T follicular helper cell (primary cell): ENCODE data around the gene PARN.

Experiments used
- DNase-seq: peaks from one replicate; pipeline ENCODE4 v3.0.0-alpha.2; 2020; ENCODE audit warnings: low read depth

Gene PARN

GRCh38 chr16:14529010-14529669 is 100.9 kb downstream of the PARN start:
- DNase-seq: peak; percentile 22

DNA sequence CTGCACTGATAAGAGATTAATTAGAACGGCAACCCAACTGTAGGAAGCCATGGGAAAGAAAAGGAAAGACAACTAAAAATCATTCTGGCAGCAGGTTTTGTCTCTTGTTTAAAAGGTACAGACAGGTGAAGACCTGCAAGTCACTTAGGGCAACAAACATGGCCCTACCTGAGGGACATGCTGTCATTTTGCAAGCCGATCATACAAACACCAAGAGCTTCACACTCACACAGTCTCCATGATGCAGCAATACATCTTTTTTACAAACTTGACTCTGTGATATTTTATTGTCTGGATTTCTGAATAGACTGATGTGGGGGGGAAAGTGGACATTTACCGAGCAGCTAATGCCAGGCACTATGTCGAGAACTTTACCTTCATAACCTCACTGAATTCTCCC is 101.8 kb downstream of the PARN start:
- DNase-seq: no peak

- no peak for DNase-seq
Observed at GRCh38 chr16:14527411-14528044, 102.5 kb downstream of the PARN start.

- no peak for DNase-seq
Observed at GRCh38 chr16:14525596-14525995, 104.5 kb downstream of the PARN start.

GRCh38 chr16:14524979-14525378 is 105.1 kb downstream of the PARN start:
- DNase-seq: no peak

- no peak for DNase-seq
Observed at GRCh38 chr16:14523632-14524031, 106.4 kb downstream of the PARN start.

- DNase-seq: no peak
Observed at GRCh38 chr16:14522671-14523070, 107.4 kb downstream of the PARN start.

GRCh38 chr16:14520753-14521152 is 109.3 kb downstream of the PARN start:
- DNase-seq: no peak

GRCh38 chr16:14514967-14515366 is 115.1 kb downstream of the PARN start:
- no peak for DNase-seq

DNA sequence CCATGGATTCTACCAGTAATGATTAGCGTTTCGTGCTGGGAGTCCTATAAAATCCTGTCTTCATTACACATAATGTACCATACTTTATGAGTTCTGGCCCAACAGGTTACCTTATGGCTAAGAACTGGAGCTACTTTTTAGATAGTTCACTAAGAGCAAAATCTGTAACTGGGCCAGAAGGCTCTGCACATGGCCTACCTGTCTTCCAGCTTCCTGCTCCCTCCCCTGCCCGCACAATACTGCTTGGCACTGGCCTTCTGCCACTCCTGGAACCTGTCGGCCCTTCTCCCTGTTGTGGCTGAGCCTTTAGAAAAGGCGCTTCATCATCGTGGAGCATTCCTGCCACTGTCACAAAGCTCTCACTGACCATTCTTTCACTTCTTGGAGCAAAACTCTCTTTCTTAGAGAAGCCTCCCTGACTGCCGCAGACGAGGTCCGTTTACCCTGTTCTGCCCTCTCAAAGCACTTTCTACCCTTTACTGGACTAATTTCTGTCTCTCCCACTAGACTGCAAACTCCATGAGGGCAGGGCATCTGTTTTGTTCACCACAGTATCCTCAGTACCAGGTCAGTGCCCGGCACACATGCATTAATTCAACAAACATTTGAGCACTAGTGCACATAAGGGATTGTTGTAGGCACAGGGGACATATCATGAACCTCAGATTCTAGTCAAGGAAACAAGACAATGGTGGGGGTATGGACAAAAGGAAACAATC is 116.5 kb downstream of the PARN start:
- DNase-seq: no peak

DNA sequence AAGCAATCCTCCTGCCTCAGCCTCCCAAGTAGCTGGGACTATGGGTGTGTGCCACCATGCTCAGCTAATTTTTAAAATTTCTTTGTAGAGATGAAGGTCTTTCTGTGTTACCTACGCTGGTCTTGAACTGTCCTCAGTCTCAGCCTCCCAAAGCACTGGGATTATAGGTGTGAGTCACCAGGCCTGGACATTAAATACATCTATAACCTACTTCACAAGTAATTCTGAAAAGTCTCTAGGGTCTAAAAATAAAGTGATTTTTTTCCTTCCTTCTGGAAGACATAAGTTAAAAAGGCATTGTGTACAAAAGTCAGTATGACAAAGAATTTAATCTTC is 118.3 kb downstream of the PARN start:
- no peak for DNase-seq

DNA sequence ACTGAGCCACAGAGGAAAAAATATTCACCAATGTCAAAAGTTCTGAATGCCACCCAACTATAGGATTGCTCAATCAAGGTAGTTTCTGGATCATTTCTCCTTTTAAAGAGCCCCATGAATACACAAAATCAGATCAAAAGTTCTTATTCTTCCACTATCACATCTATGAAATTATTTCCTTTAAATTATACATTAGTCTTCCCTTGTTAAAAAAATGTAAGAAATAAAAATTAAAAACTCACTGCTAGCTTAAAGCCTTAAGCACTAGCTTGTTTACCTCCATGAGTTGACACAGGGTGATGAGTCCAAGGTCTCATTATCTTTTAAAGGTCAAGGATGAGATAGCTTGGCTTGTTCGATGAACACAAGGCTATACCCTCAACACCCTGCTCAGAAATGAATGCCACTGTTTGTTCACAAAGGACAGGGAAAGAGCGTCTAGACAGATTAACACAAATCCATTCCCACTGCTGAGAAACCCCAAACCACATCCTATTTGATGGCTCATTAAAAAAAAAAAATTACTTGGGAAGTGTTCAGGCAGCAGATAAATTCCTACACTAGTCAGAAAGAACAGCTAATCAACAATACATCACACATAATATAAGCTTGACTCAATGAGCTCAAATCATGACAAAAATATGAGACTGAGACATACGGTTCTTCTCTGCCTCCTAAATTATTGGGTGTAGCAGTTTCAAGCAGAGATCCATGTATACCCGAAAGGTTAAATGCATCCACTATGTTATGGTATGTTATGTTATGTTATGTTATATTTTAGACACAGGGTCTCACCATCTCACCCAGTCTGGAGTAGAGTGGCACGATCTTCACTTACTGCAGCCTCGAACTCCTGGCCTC is 118.9 kb downstream of the PARN start:
- no peak for DNase-seq

GRCh38 chr16:14510581-14510938 is 119.5 kb downstream of the PARN start:
- DNase-seq: no peak

DNA sequence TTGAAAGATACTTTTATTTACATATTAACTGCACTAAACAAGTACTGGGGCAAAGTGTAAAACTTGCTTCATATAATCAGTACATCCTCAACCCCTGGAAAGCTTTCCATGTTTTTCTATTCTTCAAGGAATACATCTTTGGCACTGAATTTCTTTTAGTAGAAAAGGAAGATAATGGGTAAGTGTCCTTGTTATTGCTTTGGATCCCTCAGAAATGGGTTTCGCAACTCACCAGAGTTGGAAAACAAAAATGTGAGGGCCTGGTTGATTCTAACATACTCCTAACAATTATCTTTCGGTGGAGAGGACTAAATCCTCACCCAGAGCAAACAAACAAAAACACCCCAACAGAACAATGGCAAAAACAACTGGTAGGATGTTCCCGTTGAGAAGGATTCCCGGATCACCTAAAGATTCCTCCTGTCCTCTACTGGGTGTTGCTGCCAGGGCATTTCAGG is 120.4 kb downstream of the PARN start:
- DNase-seq: no peak

DNA sequence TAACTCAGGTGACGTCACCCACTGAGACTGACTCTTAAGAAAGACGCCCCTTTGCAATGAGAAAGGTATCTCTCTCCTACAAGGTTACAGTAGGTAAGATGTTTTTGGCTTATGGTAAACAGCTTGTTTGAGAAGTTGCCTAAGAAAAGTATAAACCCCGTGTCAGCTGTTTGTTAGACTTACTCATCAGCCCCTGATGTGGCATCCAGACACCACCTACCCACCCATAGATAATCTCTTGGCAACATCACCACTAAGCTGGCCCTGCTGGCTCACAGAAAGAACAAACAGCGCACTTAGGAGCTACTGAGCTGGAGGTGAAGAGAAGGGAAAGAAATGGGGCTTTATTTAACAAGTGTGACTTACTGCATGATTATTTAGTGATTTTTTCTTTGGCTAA is 121.0 kb downstream of the PARN start:
- DNase-seq: no peak

GRCh38 chr16:14505846-14506245 is 124.2 kb downstream of the PARN start:
- DNase-seq: no peak

DNA sequence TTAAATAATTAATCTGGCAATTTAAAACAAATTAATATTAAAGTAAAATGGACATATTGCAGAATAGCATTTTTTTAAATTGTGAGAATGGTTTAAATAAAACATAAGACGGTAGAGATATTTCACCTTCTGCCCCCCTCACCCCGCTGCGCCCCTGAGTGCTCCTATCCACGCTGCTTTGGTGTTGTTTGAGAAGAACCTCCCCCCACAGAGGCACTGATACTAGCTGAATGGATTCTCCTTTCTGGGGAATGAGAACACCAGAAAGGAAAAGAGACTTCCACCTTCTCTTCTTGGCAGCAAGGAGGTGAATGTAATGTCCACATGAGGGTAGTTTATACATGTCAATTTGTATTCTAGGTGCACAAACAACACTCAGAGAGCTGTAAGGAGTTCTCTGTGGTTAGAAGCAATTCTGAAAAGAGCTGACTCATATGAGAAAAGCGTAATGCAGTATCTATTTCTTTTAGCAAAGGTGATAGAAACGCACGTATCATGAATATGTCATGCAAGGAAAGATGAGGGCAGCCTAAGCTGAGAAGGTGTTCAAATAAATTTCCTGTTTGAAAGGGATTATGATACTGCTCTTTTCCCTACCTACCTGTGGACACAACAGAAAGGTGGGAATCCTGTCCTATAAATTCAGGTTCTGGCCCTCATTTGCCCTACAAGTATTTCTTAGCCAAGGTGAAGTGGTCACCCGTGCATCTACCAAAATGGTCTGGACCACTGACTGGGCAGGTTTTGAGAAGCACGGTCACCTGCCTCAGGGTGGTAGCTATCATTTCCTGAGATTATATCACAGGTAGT is 126.9 kb downstream of the PARN start:
- no peak for DNase-seq

GRCh38 chr16:14502256-14502875 is 127.7 kb downstream of the PARN start:
- no peak for DNase-seq

GRCh38 chr16:14501331-14502255 is 128.5 kb downstream of the PARN start:
- no peak for DNase-seq

DNA sequence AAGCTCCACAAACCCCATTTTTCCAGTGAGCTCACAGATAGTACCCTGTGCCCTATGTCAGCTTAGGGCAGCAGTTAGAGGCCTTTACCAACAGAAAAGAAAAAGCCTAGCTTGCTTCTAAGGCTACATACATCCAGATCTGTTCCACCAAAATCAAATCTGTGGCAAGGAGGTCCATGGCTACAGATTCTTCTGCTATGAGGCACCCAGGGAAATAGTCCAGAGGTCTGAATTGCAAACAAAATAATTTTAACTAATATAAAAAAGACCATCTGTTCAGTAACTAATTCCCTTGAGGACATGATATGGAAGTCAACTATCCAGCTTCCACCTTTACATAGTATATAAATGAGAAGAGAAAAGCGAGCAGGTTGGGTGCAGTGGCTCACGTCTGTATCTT is 129.3 kb downstream of the PARN start:
- DNase-seq: no peak
